ACHN (cell line): ENCODE data around the gene PDE5A.

ENCODE experiments used
- DNase-seq: peaks from one replicate; pipeline ENCODE4 v3.0.0-alpha.2; 2015
- in situ Hi-C: cut with HindIII; loops from 2 replicates; pipeline ENCODE4 v1.10.0; 2017; ENCODE audit warnings: low sequenced_read_pairs, low pct_ligation_motif_present, low pct_unique_long_range_greater_than_20kb

Gene PDE5A

DNA sequence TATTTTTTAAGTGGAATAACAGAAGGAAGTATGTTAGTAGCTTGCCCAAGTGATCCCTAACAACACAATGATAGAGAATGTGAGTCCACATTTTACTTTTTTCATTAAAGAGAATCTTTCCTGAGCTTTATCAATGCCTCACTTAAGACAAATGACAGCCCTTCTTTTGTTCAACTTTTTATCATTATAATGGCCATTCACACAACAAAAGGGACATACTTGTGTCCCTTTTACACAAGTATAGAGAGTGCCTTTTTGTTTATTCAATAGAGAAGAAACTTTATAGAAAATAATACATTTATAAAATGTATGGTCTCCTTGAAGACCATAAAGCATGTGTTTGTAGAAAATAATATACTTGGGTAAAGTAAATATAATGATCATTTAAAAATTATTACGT is 96.3 kb downstream of the PDE5A start:
- in situ Hi-C loops = no loop called here
- DNase-seq = no peak

DNA sequence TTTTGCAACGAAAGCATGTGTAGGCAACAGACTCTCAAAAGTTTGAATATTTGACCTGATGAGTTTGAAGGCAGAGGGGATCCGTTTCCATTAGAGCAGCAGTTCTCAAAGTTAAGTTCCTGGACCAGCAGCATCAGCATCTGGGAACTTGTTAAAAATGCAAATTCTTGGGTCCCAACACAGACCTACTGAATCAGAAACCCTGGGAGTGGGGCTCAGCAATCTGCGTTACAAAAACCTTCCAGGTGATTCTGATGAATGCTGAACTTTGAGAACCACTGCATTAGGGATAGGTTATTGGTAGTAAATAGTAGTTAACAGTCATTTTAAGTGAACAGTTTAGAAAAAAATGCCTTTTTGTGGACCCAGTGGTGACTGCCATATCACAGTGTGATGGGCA is 98.8 kb downstream of the PDE5A start:
- no peak for DNase-seq
- in situ Hi-C loops = no loop called here

DNA sequence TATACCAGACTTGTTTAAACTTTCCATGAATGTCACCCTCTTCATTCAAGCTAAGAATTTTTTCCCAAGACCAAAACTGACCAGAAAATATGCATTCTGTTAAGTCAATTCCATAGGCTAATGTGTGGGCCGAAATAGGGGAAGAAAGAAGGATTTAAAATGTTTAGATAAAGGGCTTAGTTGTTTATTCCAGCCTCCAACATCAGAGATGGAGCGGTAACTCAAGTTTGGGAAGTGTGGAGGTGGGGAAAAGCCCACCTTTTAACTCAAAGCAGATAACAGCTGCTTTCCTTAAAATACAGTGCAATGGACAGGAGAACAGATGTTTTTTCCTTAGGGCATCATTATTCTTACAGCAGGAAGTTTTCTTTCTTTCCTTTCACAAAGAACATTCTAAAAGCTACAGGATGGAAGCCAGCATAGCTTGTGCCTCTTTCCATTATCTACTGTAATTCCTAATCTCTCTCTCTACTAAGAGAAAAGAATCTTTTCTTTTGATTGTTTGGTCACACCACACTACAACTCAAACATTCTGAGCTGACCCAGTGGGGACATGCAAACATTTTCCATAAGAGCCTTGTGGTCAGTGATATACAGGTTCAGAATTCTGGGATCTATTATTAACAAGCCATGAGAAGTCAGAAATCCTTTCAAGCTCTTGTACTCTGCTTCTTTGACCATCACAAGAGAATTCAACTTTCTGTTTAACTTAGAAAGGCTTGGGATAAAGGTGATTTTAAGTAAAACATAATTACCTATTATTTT is 101.6 kb downstream of the PDE5A start:
- no peak for DNase-seq
- in situ Hi-C loops = no loop called here

DNA sequence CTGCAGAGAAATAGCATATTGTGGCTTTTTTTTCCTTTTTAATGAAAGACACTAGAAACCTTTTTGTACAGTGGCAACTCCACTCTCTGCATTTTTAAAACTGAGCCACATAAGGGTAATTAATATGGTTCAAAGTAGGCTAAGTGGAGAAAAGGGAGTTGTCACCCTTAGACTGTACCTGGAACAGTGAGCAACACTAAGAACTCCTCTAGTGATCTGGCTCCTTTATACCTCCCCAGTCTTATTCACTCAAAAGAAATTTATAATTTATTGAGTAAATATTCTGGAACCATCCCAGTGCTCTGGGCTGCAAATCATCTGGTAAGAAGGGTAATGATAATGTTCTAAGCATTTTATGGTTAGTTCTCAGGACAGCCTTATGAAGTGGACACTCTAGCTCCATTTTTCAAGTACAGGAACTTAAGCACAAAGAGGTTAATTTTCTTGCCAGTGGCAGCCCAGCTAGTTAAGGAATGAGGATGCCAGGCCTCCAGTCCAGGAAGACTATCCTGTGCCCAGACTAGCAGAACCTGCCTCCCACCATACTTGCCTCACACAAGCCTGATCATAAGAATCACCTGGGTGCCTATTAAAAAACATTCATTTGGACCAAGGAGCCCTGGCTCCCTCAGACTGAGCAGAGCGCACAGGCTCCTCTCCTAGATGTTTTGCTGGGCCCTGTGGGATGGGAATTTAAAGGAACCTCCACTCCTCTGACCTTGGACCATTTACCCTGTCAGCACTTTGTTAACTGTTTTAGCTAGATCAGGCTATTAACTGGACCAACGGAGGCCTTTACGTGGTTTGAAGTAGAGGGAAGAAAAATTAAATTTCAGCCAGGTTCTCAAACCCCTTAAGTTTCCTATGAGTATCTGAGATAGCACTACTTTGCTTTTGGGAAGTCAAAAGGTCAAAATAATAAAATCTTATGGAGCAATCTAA is 102.6 kb downstream of the PDE5A start:
- no peak for DNase-seq
- in situ Hi-C loops = no loop called here

DNA sequence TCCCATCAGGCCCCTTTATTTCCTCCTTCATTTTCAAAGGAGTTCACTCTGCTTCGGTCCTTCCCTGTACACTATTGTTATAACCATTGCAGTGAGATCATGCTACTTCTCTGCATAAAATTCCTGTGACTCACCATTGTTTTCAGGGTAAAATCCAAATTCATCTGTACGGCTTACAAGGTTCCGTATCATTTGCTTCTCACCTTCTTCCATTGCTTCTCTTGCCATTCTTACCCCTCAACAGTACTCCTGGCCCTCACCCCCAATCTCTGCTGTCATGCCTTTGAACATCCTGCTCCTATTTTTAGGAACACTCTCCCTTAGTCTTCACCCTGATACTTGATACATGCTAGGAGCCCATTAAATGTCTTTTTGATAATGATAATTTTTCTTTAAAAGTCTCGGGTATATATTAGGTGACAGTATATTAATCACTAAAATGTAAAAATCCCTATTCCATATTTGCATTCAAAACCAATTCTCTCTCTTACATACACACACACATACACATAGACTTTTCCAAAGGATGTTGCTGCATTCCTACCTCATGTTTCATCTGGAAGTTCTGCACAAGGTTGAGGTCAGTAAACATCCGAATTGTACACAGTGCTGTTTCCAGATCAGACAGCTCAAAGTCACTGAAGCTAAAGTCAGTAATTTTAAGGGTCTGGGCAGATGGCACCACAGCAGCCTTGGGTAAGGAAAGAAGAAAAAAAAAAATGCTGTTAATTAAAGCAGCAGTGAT is 103.4 kb downstream of the PDE5A start:
- in situ Hi-C loops = no loop called here
- DNase-seq = peak; percentile 63

DNA sequence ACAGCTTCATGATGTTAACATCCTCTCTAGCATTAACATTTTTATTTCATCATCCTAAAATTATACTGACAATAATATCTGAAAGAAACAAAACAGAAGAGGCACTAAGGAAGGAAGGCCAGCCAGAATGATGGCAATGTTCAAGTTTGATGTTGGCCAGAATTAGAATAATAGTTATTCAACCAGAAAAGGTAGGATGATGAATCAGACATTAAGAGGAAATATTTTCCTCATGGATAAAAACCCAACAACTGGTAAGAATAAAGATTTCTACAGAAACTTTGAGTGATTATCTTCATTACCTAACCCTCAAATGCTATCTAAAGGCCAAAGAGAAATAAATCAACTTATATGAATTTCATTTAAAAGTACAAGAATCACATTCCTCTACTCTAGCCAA is 105.2 kb downstream of the PDE5A start:
- in situ Hi-C loops = no loop called here
- DNase-seq = no peak

DNA sequence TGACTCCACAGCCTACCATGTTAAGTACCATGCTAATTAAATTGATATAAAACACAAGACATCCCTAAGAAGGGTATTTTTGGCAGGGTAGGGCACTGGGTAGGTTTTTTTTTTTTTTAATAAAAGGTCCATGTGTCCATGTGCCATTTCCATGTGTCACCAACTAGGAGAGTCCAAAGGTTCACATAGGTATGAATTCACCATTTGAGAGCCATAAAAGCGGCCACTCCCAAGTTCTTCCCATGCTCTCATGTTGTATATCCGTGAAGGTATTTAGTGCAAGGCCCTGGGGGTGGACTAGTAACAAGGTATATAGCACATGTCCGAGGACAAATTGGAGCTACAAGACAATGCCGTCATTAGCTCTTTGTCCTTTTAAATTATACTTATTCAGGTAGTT is 107.3 kb downstream of the PDE5A start:
- in situ Hi-C loops = no loop called here
- DNase-seq = no peak

DNA sequence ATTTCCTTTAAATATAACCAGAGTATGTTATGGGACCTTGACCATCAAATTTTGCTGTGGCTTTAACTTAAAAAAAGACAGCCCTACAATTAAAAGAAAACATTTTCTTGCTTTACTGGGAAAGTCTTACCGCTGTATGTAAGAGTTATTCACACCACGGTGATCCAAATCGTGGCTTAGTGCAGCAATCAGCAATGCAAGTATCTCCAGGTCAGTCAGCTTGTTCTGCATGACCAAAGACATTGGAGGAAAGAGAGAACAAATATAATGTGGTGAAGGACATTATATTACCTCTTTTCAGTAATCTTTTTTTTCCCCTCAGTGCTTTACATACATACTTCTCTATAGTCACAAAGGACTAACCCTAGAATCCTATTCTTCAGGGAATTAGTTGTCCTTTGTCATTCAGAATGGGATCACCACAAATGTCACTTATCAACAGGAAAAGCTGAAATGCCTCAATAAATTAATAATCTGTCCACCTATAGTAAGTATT is 109.6 kb downstream of the PDE5A start:
- in situ Hi-C loops = no loop called here
- no peak for DNase-seq

DNA sequence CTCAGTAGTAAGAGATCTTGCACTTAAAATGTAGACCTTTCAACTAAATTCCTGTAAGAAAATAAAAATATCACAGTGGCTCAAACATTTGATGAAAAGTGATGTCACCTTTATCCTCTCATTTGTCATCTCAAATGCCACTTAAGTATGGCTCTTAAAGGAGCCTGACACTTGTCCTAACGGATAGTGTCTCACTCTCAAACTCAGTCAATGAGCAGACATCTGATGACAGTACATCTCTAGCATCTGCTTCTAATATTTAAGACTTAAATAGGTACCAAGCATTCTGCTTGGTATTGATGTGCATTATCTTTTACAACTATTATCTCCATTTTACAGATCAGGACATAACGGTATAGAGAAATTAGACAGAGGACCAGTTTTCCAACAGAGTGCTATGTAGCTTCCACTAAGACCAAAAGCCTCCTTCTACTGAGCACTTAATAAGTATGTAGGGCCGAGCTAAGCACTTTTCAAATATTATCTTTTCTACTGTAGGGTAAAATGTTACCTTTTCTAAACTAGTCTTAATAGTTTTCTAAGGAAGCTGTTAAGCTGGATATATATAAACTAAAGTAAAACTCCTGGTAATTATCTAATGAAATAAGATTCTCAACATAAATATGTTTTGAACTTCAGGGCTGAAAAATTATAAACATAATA is 110.2 kb downstream of the PDE5A start:
- no peak for DNase-seq
- in situ Hi-C loops = no loop called here

DNA sequence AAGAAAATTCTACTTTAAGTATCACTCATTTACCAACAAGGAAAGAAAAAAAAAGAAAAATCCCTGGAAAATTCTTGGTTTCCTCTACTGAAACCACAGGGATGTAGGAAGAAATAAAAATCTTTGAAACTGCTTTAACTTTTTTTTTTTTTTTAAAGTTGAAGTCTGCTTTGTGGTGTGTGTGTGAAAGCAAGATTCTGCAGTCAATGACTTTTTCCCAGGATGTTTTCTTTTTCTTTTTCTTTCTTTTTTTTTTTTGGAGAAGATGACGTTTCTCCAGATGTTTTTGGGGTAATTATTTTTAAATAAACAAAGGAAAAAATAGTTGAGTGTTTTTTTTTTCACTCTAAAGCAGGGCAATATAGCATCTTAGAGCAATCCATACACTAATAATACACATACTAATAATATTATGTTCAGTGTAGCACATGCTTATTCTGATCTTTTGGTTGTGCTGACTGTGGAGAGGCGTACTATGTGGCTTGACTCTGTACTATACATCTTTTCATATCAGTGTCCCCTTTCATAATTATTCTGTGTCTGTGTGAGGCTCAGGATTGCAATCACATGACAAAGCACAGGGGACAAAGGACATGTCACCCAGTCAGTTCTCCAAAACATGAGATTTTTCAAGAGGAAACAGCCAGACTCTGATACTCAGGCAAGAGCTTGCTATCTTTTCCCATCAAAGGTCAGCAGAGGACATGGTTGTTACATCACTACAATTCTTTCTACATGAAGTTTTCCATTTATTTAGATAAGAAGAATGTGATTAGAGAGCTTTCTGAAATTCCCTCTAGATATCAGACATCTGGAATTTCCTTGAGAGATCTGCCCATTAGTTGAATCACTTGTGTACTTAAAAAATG is 111.0 kb downstream of the PDE5A start:
- in situ Hi-C loops = no loop called here

DNA sequence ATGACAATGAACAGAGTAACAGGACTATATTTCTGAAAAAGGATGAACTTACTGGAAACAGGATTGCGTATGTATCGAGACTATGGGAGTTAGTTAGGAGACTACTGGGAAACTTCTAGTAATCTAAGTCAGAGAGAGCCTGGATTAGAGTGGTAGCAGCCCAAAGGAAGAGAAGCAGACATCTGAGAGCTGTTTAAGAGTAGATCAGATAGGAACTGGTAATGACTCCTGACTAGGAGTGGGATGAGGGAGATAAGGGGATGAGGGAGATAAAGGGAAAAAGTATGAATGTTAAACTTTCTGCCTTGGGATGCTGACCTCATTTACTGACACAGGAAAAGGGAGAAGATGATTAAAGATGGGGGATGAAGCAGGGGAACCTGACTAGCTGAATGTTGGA is 116.2 kb downstream of the PDE5A start:
- DNase-seq = no peak
- in situ Hi-C loops = no loop called here

More for the DNA sequence above, 111.0 kb downstream of the PDE5A start:
- no peak for DNase-seq

DNA sequence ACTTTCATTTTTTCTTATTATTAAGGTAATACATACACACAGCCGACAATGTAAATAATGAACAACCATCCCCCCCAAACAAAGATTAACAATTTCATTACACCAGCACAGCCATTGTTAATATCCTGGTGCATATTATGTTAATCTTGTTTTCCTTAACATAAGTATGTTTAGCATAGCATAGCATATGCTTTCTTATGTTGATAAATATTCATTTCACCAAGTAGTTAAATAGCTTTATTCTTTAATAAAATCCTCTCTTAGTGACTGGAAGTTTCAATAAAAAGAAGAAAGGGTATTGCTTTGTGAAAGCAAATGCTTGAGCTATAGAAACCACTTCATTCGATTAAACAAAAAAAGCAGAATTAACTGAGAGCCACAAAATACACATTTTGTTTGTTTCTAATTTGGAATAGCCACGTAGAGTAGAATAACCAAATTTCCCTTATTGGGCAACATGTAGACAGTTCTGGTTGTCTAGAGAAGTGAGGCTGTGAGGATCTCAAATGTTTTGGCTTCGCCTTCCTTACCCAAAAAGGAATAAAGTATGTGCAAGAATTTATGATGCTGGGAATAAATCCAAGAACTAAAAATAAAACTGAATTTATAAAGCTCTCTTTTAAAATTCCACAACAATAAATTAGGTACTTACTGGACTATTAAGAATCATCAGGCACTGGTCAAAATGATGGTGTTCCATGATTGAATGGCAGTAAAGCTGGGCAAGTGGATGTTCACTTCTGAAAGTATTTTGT is 118.0 kb downstream of the PDE5A start:
- no peak for DNase-seq
- in situ Hi-C loops = no loop called here

DNA sequence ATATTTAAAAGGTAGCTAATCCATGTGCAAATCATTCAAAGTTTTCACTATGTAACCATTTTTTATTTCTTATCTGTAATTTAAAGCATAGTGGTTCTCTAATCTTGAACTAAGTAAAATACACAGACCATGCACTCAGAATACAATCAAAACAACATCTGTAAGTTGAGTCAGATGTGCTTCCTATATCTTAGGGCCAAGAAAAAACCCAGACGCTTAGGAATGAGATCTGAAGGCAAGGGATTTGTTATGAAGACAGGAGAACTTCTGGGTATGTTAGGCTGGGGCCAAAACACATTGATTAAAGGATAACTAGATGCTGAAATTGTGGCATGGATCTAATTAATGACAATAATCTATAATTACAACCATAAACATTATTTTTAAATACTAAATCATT is 120.3 kb downstream of the PDE5A start:
- DNase-seq = no peak
- in situ Hi-C loops = no loop called here

DNA sequence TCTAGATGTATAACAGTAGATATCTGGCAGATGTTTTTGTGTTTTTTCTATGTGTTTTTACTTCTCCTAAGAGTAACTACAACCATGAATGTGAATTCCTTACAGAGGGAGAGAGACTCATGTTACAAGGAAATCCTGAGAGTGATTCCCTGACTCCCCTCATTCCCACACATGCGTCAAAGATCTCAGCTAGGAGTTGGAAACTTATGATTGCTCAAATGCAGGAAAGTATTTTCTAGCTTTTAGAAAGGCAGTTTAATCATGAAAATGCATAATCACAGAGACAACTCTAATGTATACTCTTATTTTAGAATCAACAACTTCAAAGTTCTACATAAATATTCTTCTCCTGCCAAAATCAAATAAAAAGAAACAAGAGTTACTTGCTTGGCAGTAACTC is 121.8 kb downstream of the PDE5A start:
- in situ Hi-C loops = no loop called here
- no peak for DNase-seq

DNA sequence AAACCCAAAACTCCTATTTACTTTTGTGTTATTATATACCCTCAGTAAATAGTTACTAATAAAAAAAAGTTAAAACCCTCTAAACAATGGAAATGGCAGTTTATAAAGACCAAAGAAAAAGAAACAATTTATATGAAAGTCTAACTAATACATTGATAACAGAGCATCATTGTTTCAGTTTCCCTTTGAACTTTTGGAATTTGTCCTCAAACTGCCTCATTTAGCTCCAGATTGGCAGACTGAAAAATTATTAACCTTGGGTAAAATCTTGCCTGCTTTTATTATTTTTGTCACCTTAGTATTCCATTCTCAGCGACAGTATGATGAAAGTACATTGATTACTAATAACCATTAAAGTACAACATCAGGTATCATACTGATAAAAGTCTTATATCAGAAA is 124.0 kb downstream of the PDE5A start:
- in situ Hi-C loops = no loop called here
- DNase-seq = no peak

DNA sequence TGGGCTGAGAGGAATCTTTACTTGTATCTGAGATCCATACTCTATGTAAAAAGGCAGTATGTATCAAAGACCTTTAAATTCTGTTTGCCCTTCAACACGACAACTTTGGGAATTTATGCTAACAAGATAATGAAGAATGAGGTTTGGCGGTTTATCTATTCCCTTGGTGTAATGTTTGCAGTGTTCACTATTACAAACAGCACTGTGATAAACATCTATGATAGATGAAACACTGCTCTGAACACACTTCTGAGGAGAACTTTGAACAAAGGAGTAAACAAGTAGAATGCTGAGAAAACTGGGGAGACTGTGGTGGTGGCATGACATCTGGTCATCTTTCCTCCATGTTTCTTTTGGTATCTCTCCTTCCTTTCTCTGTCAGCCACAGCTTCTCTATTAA is 126.9 kb downstream of the PDE5A start:
- DNase-seq = no peak
- in situ Hi-C loops = no loop called here

DNA sequence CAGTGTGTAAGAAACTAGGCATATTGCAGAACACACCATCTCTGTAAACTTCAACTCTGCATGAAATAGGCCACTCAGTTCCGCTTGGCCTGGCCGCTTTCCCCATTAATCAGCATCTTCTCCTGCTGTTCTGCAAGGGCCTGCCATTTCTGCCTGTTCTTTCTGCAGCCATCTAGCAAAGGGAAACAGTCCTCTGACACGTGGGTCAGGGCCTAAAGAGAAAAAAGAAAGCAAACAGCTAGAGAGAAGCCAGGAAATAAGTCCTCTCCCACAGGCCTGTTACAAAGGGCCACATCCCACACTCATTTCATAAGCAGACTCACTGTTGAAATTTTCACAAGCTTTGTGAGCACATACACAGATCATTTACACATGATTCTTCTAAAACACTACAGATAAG is 130.1 kb downstream of the PDE5A start:
- in situ Hi-C loops = no loop called here
- DNase-seq = no peak
